ENCODE results near the gene AKAP7. TPM values are rescaled to one million over a fixed set of nuclear protein-coding genes. Genes with fewer than 3 reads are reported as not detected.

AKAP7 gene
- total RNA-seq, 5 donors from 2014 or later (not counting 1 experiment from before 2014, with no cell fraction given): 9.4 to 14.0 (median 11.5) TPM

- H3K27me3 ChIP-seq (replicated peaks in 1 of 2; ENCODE audit: control insufficient read depth in 2 of 2, extremely low read depth in 1 of 2, insufficient read depth in 2 of 2, low read length in 1 of 2): no peaks in the 10 kb centered on the region
- ChIA-PET CTCF (no interaction called here), POLR2A (no interaction called here)
- no peaks in the 10 kb centered on the region for H3K9me3 ChIP-seq
- no peaks in the 10 kb centered on the region for H3K9me3 Mint-ChIP-seq
- WGBS (ENCODE audit: insufficient coverage): no CpG with 5 or more reads among the region's 1 CpG
- no peaks in the 10 kb centered on the region for H3K36me3 ChIP-seq (ENCODE audit: control insufficient read depth in 2 of 2, extremely low read depth in 1 of 2, insufficient read depth in 1 of 2, low read length in 1 of 2)
- H3K27ac ChIP-seq (ENCODE audit: low read length): no peak overlapping the region
- H3K4me3 ChIP-seq (ENCODE audit: control insufficient read depth in 1 of 2, extremely low read depth in 1 of 2, low read length in 1 of 2): no peak overlapping the region
- H3K36me3 Mint-ChIP-seq: peaks cover 42% of the 10 kb centered on the region
- no peaks in the 10 kb centered on the region for H3K27me3 Mint-ChIP-seq
- no peak overlapping the region for H3K27ac Mint-ChIP-seq
- DNase-seq (no peak), ATAC-seq (replicated peaks in 1 of 4) (no peak)
- H3K4me1 ChIP-seq (ENCODE audit: control insufficient read depth in 1 of 2, extremely low read depth in 1 of 2, insufficient read depth in 2 of 2, low read length in 2 of 2): no peaks in the 10 kb centered on the region
- no peak overlapping the region for H3K4me3 Mint-ChIP-seq
- no peaks in the 10 kb centered on the region for H3K4me1 Mint-ChIP-seq
Measured at GRCh38 chr6:131173680-131174079, 38.4 kb downstream of the AKAP7 start.

DNA sequence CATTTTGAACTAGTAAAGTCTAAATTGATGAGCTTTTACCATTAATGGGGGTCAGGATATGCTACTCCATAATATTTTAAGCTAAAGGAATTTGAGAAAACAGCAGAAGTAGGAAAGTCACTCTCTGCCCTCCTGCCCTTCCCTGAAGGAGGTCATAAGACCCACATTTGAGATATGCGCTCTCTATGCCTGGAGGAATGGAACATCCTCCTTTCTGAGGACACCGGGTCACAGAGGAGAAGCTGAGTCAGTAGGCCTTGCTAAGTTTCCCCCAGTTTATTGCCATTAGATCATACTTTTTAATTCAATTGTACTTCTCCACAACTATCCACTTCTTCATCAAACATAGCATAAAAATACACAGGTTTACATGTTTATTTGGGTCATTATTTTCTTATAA, 40.3 kb downstream of the AKAP7 start:
- Histone ChIP-seq H3K27me3 (replicated peaks in 1 of 2; ENCODE audit: control insufficient read depth in 2 of 2, extremely low read depth in 1 of 2, insufficient read depth in 2 of 2, low read length in 1 of 2) (no peaks in the 10 kb centered on the region), H3K27ac (ENCODE audit: low read length) (no peak overlapping the region), H3K4me1 (ENCODE audit: control insufficient read depth in 1 of 2, extremely low read depth in 1 of 2, insufficient read depth in 2 of 2, low read length in 2 of 2) (no peaks in the 10 kb centered on the region), H3K36me3 (ENCODE audit: control insufficient read depth in 2 of 2, extremely low read depth in 1 of 2, insufficient read depth in 1 of 2, low read length in 1 of 2) (no peaks in the 10 kb centered on the region), H3K4me3 (ENCODE audit: control insufficient read depth in 1 of 2, extremely low read depth in 1 of 2, low read length in 1 of 2) (no peak overlapping the region), H3K9me3 (no peaks in the 10 kb centered on the region)
- ChIA-PET CTCF (interaction anchor here in 1 of 2 donors (0.7 kb wide), 1 partner anchor 205 kb away, joined by 3 read pairs; no protein-coding TSS in a partner anchor), POLR2A (no interaction called here)
- 86% methylated on average over 2 of the region's 2 CpGs for WGBS (ENCODE audit: insufficient coverage)
- Mint-ChIP-seq H3K4me1 (no peaks in the 10 kb centered on the region), H3K27me3 (no peaks in the 10 kb centered on the region), H3K27ac (no peak overlapping the region), H3K4me3 (no peak overlapping the region), H3K9me3 (no peaks in the 10 kb centered on the region), H3K36me3 (peaks cover 33% of the 10 kb centered on the region)
- ATAC-seq (replicated peaks in 1 of 4) (no peak), DNase-seq (no peak)

DNA sequence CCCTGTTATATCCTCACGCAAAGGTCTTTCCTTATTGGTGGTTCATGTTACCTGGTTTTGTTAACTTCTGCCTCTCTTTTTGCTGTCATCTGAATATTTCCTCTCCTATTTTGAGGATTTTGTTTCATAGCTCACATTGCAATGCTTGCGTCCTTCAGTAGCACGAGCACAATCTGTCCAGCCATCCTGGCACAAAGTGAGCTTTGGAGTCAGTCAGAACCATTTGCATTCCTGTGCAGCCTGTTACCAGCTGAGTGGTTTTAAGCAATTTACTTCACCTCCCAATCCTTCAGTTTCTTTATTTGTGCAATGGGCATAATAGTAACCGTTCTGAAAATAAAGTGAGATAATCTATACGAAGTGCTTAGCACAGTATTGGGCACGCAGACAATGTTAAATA, 42.7 kb downstream of the AKAP7 start:
- no peak overlapping the region for H3K4me3 ChIP-seq (ENCODE audit: control insufficient read depth in 1 of 2, extremely low read depth in 1 of 2, low read length in 1 of 2)
- no peaks in the 10 kb centered on the region for H3K9me3 ChIP-seq
- peaks cover 2 to 7% (median 3%) of the 10 kb centered on the region in 3 donors for H3K4me1 Mint-ChIP-seq
- ChIA-PET POLR2A (interaction anchor here in 1 of 2 donors (0.5 to 0.6 kb wide), 2 partner anchors 27 to 356 kb away, joined by 3 to 7 read pairs; no protein-coding TSS in a partner anchor), CTCF (interaction anchor here (0.6 kb wide), 3 partner anchors 55 to 356 kb away, joined by 3 to 4 read pairs (median 4); no protein-coding TSS in a partner anchor)
- H3K27me3 Mint-ChIP-seq: no peaks in the 10 kb centered on the region
- no peak for ATAC-seq (replicated peaks in 1 of 4)
- H3K36me3 Mint-ChIP-seq: peaks cover 34% of the 10 kb centered on the region
- H3K4me1 ChIP-seq (ENCODE audit: control insufficient read depth in 1 of 2, extremely low read depth in 1 of 2, insufficient read depth in 2 of 2, low read length in 2 of 2): peaks cover 1 to 2% of the 10 kb centered on the region in 2 experiments
- H3K27ac Mint-ChIP-seq: no peak overlapping the region
- no peak for DNase-seq
- no peak overlapping the region for H3K27ac ChIP-seq (ENCODE audit: low read length)
- H3K27me3 ChIP-seq (replicated peaks in 1 of 2; ENCODE audit: control insufficient read depth in 2 of 2, extremely low read depth in 1 of 2, insufficient read depth in 2 of 2, low read length in 1 of 2): no peaks in the 10 kb centered on the region
- no peaks in the 10 kb centered on the region for H3K36me3 ChIP-seq (ENCODE audit: control insufficient read depth in 2 of 2, extremely low read depth in 1 of 2, insufficient read depth in 1 of 2, low read length in 1 of 2)
- H3K9me3 Mint-ChIP-seq: no peaks in the 10 kb centered on the region
- H3K4me3 Mint-ChIP-seq: no peak overlapping the region
- WGBS (ENCODE audit: insufficient coverage): 100% methylated on average over 1 of the region's 6 CpGs

- 27% methylated on average over 3 of the region's 5 CpGs for WGBS (ENCODE audit: insufficient coverage)
- CTCF ChIA-PET: interaction anchor here (0.6 to 3.3 kb wide), 17 partner anchors 11 to 824 kb away, joined by 3 to 42 read pairs (median 4); partner anchors contain the start of gene MED23 (in 1 of the 2)
- Mint-ChIP-seq H3K36me3 (peaks cover 35% of the 10 kb centered on the region), H3K27me3 (no peaks in the 10 kb centered on the region), H3K9me3 (no peaks in the 10 kb centered on the region), H3K4me3 (peak overlapping the region; percentile 53 to 73 (median 70)), H3K27ac (peak overlapping the region; percentile 93 to 96), H3K4me1 (peaks cover 8 to 12% (median 11%) of the 10 kb centered on the region in 3 donors)
- DNase-seq: peak in 22 of 35 experiments; percentile 4 to 57 (median 20)
- Histone ChIP-seq H3K36me3 (ENCODE audit: control insufficient read depth in 2 of 2, extremely low read depth in 1 of 2, insufficient read depth in 1 of 2, low read length in 1 of 2) (no peaks in the 10 kb centered on the region), H3K9me3 (no peaks in the 10 kb centered on the region), H3K4me3 (ENCODE audit: control insufficient read depth in 1 of 2, extremely low read depth in 1 of 2, low read length in 1 of 2) (no peak overlapping the region), H3K27ac (ENCODE audit: low read length) (no peak overlapping the region), H3K4me1 (ENCODE audit: control insufficient read depth in 1 of 2, extremely low read depth in 1 of 2, insufficient read depth in 2 of 2, low read length in 2 of 2) (peaks cover 4 to 11% of the 10 kb centered on the region in 2 experiments), H3K27me3 (replicated peaks in 1 of 2; ENCODE audit: control insufficient read depth in 2 of 2, extremely low read depth in 1 of 2, insufficient read depth in 2 of 2, low read length in 1 of 2) (no peaks in the 10 kb centered on the region)
- ATAC-seq (replicated peaks in 1 of 4): peak; percentile 63 to 89 (median 78)
- POLR2A ChIA-PET: interaction anchor here in 1 of 2 donors (0.6 kb wide), 1 partner anchor 35 kb away, joined by 11 read pairs; no protein-coding TSS in a partner anchor
Measured at GRCh38 chr6:131182991-131183425, 47.7 kb downstream of the AKAP7 start.

GRCh38 chr6:131183427-131184095, 48.3 kb downstream of the AKAP7 start:
- Histone ChIP-seq H3K4me3 (ENCODE audit: control insufficient read depth in 1 of 2, extremely low read depth in 1 of 2, low read length in 1 of 2) (no peak overlapping the region), H3K27me3 (replicated peaks in 1 of 2; ENCODE audit: control insufficient read depth in 2 of 2, extremely low read depth in 1 of 2, insufficient read depth in 2 of 2, low read length in 1 of 2) (no peaks in the 10 kb centered on the region), H3K9me3 (no peaks in the 10 kb centered on the region), H3K27ac (ENCODE audit: low read length) (no peak overlapping the region), H3K36me3 (ENCODE audit: control insufficient read depth in 2 of 2, extremely low read depth in 1 of 2, insufficient read depth in 1 of 2, low read length in 1 of 2) (no peaks in the 10 kb centered on the region), H3K4me1 (ENCODE audit: control insufficient read depth in 1 of 2, extremely low read depth in 1 of 2, insufficient read depth in 2 of 2, low read length in 2 of 2) (peaks cover 4 to 11% of the 10 kb centered on the region in 2 experiments)
- H3K27me3 Mint-ChIP-seq: no peaks in the 10 kb centered on the region
- H3K4me3 Mint-ChIP-seq: peak overlapping the region in 1 of 3 donors; percentile 73
- no peak for DNase-seq
- peaks cover 30% of the 10 kb centered on the region for H3K36me3 Mint-ChIP-seq
- peak overlapping the region; percentile 93 to 96 for H3K27ac Mint-ChIP-seq
- POLR2A ChIA-PET: interaction anchor here in 1 of 2 donors (0.6 kb wide), 1 partner anchor 35 kb away, joined by 11 read pairs; no protein-coding TSS in a partner anchor
- ATAC-seq (replicated peaks in 1 of 4): peak in 3 of 4 experiments; percentile 12 to 15 (median 12)
- peaks cover 8 to 12% (median 11%) of the 10 kb centered on the region in 3 donors for H3K4me1 Mint-ChIP-seq
- CTCF ChIA-PET: interaction anchor here (0.6 to 3.3 kb wide), 13 partner anchors 16 to 824 kb away, joined by 3 to 42 read pairs (median 4); no protein-coding TSS in a partner anchor
- WGBS (ENCODE audit: insufficient coverage): 92% methylated on average over 5 of the region's 5 CpGs
- H3K9me3 Mint-ChIP-seq: no peaks in the 10 kb centered on the region

DNA sequence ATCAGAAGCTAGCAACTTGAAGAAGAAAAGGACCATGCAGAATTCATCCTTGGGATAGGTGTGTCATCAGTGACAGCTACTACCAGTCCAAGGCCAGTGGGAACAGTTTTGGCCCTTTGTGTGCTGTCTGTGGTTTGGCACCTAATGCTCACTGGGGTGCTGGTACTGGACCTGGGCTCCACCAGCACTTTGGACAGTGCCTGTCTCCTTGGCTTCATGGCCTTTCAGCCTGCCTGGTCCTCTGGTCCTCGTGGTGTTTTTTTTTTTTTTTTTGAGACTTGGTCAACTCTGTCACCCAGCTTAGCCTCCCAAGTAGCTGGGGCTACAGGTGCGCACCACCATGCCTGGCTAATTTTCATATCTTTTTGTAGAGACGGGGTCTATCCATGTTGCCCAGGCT, 56.3 kb downstream of the AKAP7 start:
- H3K4me1 ChIP-seq (ENCODE audit: control insufficient read depth in 1 of 2, extremely low read depth in 1 of 2, insufficient read depth in 2 of 2, low read length in 2 of 2): no peaks in the 10 kb centered on the region
- H3K27me3 Mint-ChIP-seq: no peaks in the 10 kb centered on the region
- H3K36me3 ChIP-seq (ENCODE audit: control insufficient read depth in 2 of 2, extremely low read depth in 1 of 2, insufficient read depth in 1 of 2, low read length in 1 of 2): no peaks in the 10 kb centered on the region
- H3K4me3 ChIP-seq (ENCODE audit: control insufficient read depth in 1 of 2, extremely low read depth in 1 of 2, low read length in 1 of 2): no peak overlapping the region
- H3K4me1 Mint-ChIP-seq: peaks cover 0 to 1% (median 0%) of the 10 kb centered on the region in 3 donors
- peaks cover 23 to 32% (median 29%) of the 10 kb centered on the region in 3 donors for H3K9me3 Mint-ChIP-seq
- H3K27ac Mint-ChIP-seq: no peak overlapping the region
- DNase-seq (no peak), ATAC-seq (replicated peaks in 1 of 4) (no peak)
- no peak overlapping the region for H3K4me3 Mint-ChIP-seq
- H3K36me3 Mint-ChIP-seq: peaks cover 48% of the 10 kb centered on the region
- H3K27ac ChIP-seq (ENCODE audit: low read length): no peak overlapping the region
- POLR2A ChIA-PET: interaction anchor here (0.6 to 0.7 kb wide), 3 partner anchors 53 to 400 kb away, joined by 4 to 9 read pairs (median 5); no protein-coding TSS in a partner anchor
- CTCF ChIA-PET: interaction anchor here in 1 of 2 donors (0.6 to 0.7 kb wide), 2 partner anchors 20 to 76 kb away, joined by 3 read pairs; no protein-coding TSS in a partner anchor
- H3K27me3 ChIP-seq (replicated peaks in 1 of 2; ENCODE audit: control insufficient read depth in 2 of 2, extremely low read depth in 1 of 2, insufficient read depth in 2 of 2, low read length in 1 of 2): no peaks in the 10 kb centered on the region
- H3K9me3 ChIP-seq: peaks cover 8% of the 10 kb centered on the region
- no CpG with 5 or more reads among the region's 3 CpGs for WGBS (ENCODE audit: insufficient coverage)

Data from T-cell (primary cell).